ENCODE measurements around the gene PPP6R2. TPM values are rescaled to one million over a fixed set of nuclear protein-coding genes. Genes with fewer than 3 reads are reported as not detected.
A peak's percentile ranks its signal among the peaks of the same experiment; 100 is the strongest.

Gene PPP6R2
- polyA plus RNA-seq, 1 donor (not counting 4 experiments of a cell fraction or from before 2014, with no cell fraction given): 19.8 TPM

DNA sequence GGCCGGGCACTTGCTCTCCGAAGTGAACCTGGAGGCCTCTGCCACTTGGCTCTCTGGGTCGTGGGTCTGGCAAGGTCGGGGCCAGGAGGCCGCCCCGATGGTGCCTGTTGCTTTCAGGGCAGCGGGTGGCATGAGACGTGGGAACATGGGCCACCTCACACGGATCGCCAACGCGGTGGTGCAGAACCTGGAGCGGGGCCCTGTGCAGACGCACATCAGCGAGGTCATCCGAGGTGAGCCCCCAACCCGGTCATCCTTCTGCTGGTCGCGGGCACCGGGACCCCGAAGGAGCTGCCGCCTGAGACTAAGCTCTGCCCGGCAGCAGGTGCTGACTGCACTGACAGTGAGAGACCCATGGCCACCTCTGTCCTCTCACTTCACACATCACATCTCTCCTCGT is 91.7 kb downstream of the PPP6R2 start:
- no peaks in the 10 kb centered on the region for H3K79me2 ChIP-seq (ENCODE audit: control insufficient read depth, insufficient read depth, low read length)
- no peaks in the 10 kb centered on the region for H3K9me1 ChIP-seq (ENCODE audit: control insufficient read depth, extremely low read depth, insufficient read depth, low read length)
- no peak for TF ChIP-seq EZH2 (IDR thresholded peaks at IDR 0.05; ENCODE audit: low read length)
- TF ChIP-seq, protein P1, sequence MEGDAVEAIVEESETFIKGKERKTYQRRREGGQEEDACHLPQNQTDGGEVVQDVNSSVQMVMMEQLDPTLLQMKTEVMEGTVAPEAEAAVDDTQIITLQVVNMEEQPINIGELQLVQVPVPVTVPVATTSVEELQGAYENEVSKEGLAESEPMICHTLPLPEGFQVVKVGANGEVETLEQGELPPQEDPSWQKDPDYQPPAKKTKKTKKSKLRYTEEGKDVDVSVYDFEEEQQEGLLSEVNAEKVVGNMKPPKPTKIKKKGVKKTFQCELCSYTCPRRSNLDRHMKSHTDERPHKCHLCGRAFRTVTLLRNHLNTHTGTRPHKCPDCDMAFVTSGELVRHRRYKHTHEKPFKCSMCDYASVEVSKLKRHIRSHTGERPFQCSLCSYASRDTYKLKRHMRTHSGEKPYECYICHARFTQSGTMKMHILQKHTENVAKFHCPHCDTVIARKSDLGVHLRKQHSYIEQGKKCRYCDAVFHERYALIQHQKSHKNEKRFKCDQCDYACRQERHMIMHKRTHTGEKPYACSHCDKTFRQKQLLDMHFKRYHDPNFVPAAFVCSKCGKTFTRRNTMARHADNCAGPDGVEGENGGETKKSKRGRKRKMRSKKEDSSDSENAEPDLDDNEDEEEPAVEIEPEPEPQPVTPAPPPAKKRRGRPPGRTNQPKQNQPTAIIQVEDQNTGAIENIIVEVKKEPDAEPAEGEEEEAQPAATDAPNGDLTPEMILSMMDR (optimal IDR thresholded peaks at IDR 0.05 in 1 of 3, IDR thresholded peaks at IDR 0.05 in 1 of 3, conservative IDR thresholded peaks at IDR 0.05 in 1 of 3; ENCODE audit: extremely low read depth in 1 of 3, insufficient read depth in 2 of 3, low read length in 3 of 3): no peak
- peaks cover 9% of the 10 kb centered on the region for H3K4me1 ChIP-seq (ENCODE audit: control insufficient read depth, extremely low read depth, insufficient read depth, low read length)
- no peak overlapping the region for H3K4me2 ChIP-seq (ENCODE audit: control insufficient read depth, extremely low read depth, insufficient read depth, low read depth, low read length)
- no peaks in the 10 kb centered on the region for H4K20me1 ChIP-seq (ENCODE audit: control insufficient read depth, extremely low read depth, insufficient read depth, low read length)
- peaks cover 21 to 45% of the 10 kb centered on the region in 2 experiments for H3K36me3 ChIP-seq (ENCODE audit: control insufficient read depth in 2 of 2, extremely low read depth in 1 of 2, insufficient read depth in 2 of 2, low read length in 2 of 2)
- no peaks in the 10 kb centered on the region for H3K9me3 ChIP-seq (ENCODE audit: control insufficient read depth, low read depth, low read length)
- no peaks in the 10 kb centered on the region for H3K27me3 ChIP-seq (ENCODE audit: control insufficient read depth, extremely low read depth, insufficient read depth, low read length)
- H3K4me3 ChIP-seq (ENCODE audit: control insufficient read depth in 2 of 3, extremely low read depth in 1 of 3, insufficient read depth in 2 of 3, low read depth in 1 of 3, low read length in 3 of 3): no peak overlapping the region
- H3K27ac ChIP-seq (ENCODE audit: control insufficient read depth, insufficient read depth, low read length): no peak overlapping the region
- DNase-seq (ENCODE audit: low read depth, low spot score) (no peak), FAIRE-seq (no peak)
- no peak overlapping the region for H2AFZ ChIP-seq (ENCODE audit: control insufficient read depth, low read length)
- no peak overlapping the region for H3K9ac ChIP-seq (ENCODE audit: control insufficient read depth, extremely low read depth, insufficient read depth, low read length)
- dilution Hi-C loops (cut with MboI; ENCODE audit: extremely low pct_ligation_motif_present, low sequenced_read_pairs): no loop called here

DNA sequence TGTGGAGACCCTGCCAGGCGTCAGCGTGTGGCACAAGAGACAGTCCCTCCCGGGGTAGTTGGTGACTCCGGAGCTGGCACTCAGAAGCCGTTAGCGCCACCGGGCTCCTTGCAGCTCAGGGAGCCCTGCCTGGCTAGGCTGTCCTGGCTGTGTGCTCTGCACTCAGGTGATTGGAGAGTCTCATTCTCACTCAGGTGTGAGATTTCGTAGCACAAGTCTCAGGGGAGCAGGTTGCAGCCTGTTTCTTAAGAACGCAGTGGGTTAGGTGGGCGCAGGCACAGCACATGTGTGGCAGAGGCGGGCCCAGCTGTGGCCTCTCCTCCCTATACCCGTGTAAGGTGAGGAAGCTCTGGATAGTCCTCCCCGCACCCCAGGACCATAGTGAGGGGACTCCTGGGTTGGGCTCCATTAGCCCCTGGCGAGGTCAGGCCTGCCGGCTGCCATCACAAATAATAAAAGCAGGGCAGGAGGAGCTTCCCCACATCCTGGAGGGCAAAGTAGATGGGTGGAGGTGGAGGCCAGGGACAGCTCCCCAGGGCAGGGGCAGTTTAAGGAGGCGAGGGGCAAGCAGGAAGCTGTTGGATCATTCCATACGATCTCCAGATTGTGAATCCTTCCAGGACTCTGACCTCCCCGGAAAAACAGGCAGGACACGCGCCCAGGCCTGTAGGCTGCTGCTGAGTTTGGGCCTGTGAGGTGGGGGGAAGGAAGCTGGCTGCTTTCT is 92.3 kb downstream of the PPP6R2 start:
- TF ChIP-seq, protein P1 (optimal IDR thresholded peaks at IDR 0.05 in 1 of 3, IDR thresholded peaks at IDR 0.05 in 1 of 3, conservative IDR thresholded peaks at IDR 0.05 in 1 of 3; ENCODE audit: extremely low read depth in 1 of 3, insufficient read depth in 2 of 3, low read length in 3 of 3): no peak
- TF ChIP-seq EZH2 (IDR thresholded peaks at IDR 0.05; ENCODE audit: low read length): no peak
- Histone ChIP-seq H3K9me1 (ENCODE audit: control insufficient read depth, extremely low read depth, insufficient read depth, low read length) (no peaks in the 10 kb centered on the region), H3K4me3 (ENCODE audit: control insufficient read depth in 2 of 3, extremely low read depth in 1 of 3, insufficient read depth in 2 of 3, low read depth in 1 of 3, low read length in 3 of 3) (no peak overlapping the region), H4K20me1 (ENCODE audit: control insufficient read depth, extremely low read depth, insufficient read depth, low read length) (no peaks in the 10 kb centered on the region), H3K9me3 (ENCODE audit: control insufficient read depth, low read depth, low read length) (no peaks in the 10 kb centered on the region), H3K27ac (ENCODE audit: control insufficient read depth, insufficient read depth, low read length) (peak overlapping the region; percentile 6), H3K4me1 (ENCODE audit: control insufficient read depth, extremely low read depth, insufficient read depth, low read length) (peaks cover 9% of the 10 kb centered on the region), H3K27me3 (ENCODE audit: control insufficient read depth, extremely low read depth, insufficient read depth, low read length) (no peaks in the 10 kb centered on the region), H3K9ac (ENCODE audit: control insufficient read depth, extremely low read depth, insufficient read depth, low read length) (no peak overlapping the region), H3K79me2 (ENCODE audit: control insufficient read depth, insufficient read depth, low read length) (no peaks in the 10 kb centered on the region), H2AFZ (ENCODE audit: control insufficient read depth, low read length) (no peak overlapping the region), H3K36me3 (ENCODE audit: control insufficient read depth in 2 of 2, extremely low read depth in 1 of 2, insufficient read depth in 2 of 2, low read length in 2 of 2) (peaks cover 15 to 45% of the 10 kb centered on the region in 2 experiments), H3K4me2 (ENCODE audit: control insufficient read depth, extremely low read depth, insufficient read depth, low read depth, low read length) (no peak overlapping the region)
- DNase-seq (ENCODE audit: low read depth, low spot score) (no peak), FAIRE-seq (peak; percentile 73)
- dilution Hi-C loops (cut with MboI; ENCODE audit: extremely low pct_ligation_motif_present, low sequenced_read_pairs): no loop called here

Data from keratinocyte (primary cell).